H9 (cell line): ENCODE results near the gene MAGI1. TPM values are rescaled to one million over a fixed set of nuclear protein-coding genes. Genes with fewer than 3 reads are reported as not detected.

Experiments
- DNase-seq: peaks from one replicate; pipeline ENCODE4 v3.0.0-alpha.2; 2017
- H2AFZ ChIP-seq: one replicate; pipeline ENCODE4 v1.6.1; 2013; ENCODE audit warnings: mild to moderate bottlenecking, low read length, control low read depth, moderate library complexity
- H2AK5ac ChIP-seq: 2 replicates; pipeline ENCODE4 v1.6.1; 2013; ENCODE audit warnings: low read length, control low read depth, mixed read lengths; ENCODE audit not compliant: insufficient read length
- H2BK120ac ChIP-seq: one replicate; pipeline ENCODE4 v1.6.1; 2013; ENCODE audit warnings: low read depth, mild to moderate bottlenecking, low read length, control low read depth, inconsistent platforms; ENCODE audit not compliant: poor library complexity, severe bottlenecking
- H2BK12ac ChIP-seq: 2 replicates; pipeline ENCODE4 v1.6.1; 2013; ENCODE audit warnings: low read length, control low read depth, mixed read lengths, low read depth; ENCODE audit not compliant: insufficient read length
- H2BK15ac ChIP-seq: 2 replicates; pipeline ENCODE4 v1.6.1; 2013; ENCODE audit warnings: low read depth, low read length, control low read depth
- H2BK20ac ChIP-seq: one replicate; pipeline ENCODE4 v1.6.1; 2013; ENCODE audit warnings: low read depth, mild to moderate bottlenecking, low read length, control low read depth, inconsistent platforms; ENCODE audit not compliant: poor library complexity, severe bottlenecking
- H2BK5ac ChIP-seq: 2 replicates; pipeline ENCODE4 v1.6.1; 2013; ENCODE audit warnings: low read length, control low read depth, mixed read lengths; ENCODE audit not compliant: insufficient read length
- H3K14ac ChIP-seq: 2 replicates; pipeline ENCODE4 v1.6.1; 2013; ENCODE audit warnings: low read length, control low read depth; ENCODE audit not compliant: insufficient read depth
- H3K18ac ChIP-seq: 2 replicates; pipeline ENCODE4 v1.6.1; 2013; ENCODE audit warnings: low read depth, mild to moderate bottlenecking, mixed read lengths, low read length, control low read depth; ENCODE audit not compliant: insufficient read length
- H3K23ac ChIP-seq: 2 replicates; pipeline ENCODE4 v1.6.1; 2013; ENCODE audit warnings: low read length, control low read depth, mixed read lengths, low read depth; ENCODE audit not compliant: insufficient read length
- H3K23me2 ChIP-seq: 2 replicates; pipeline ENCODE4 v1.6.1; 2013; ENCODE audit warnings: low read depth, mild to moderate bottlenecking, mixed read lengths, low read length, control low read depth; ENCODE audit not compliant: insufficient read length, poor library complexity, severe bottlenecking
- H3K27ac ChIP-seq: 2 replicates; pipeline ENCODE4 v1.5.1; 2013; ENCODE audit warnings: low read length, control low read depth, mixed read lengths, low read depth; ENCODE audit not compliant: insufficient read length
- H3K27me3 ChIP-seq: 2 replicates; pipeline ENCODE4 v1.6.1; 2013; ENCODE audit warnings: low read length, control low read depth, inconsistent platforms; ENCODE audit not compliant: insufficient read depth
- H3K4ac ChIP-seq: 2 replicates; pipeline ENCODE4 v1.6.1; 2013; ENCODE audit warnings: low read depth, mild to moderate bottlenecking, control low read depth, inconsistent platforms, low read length, moderate library complexity
- H3K4me1 ChIP-seq: 2 replicates; pipeline ENCODE4 v1.6.1; 2013; ENCODE audit warnings: low read length, control low read depth, inconsistent platforms; ENCODE audit not compliant: insufficient read depth
- H3K4me2 ChIP-seq: 2 replicates; pipeline ENCODE4 v1.6.1; 2013; ENCODE audit warnings: low read length, control low read depth, mixed read lengths; ENCODE audit not compliant: insufficient read length, insufficient read depth
- H3K56ac ChIP-seq: 2 replicates; pipeline ENCODE4 v1.6.1; 2013; ENCODE audit warnings: low read depth, mild to moderate bottlenecking, mixed read lengths, low read length, control low read depth; ENCODE audit not compliant: insufficient read length
- H3K79me1 ChIP-seq: 2 replicates; pipeline ENCODE4 v1.6.1; 2013; ENCODE audit warnings: low read depth, mild to moderate bottlenecking, moderate library complexity, low read length, control low read depth, inconsistent platforms; ENCODE audit not compliant: insufficient read depth, poor library complexity, severe bottlenecking
- H3K79me2 ChIP-seq: 2 replicates; pipeline ENCODE4 v1.6.1; 2013; ENCODE audit warnings: low read length, control low read depth, inconsistent platforms; ENCODE audit not compliant: insufficient read depth
- H3K9ac ChIP-seq: 2 replicates; pipeline ENCODE4 v1.6.1; 2013; ENCODE audit warnings: low read length, control low read depth, mixed read lengths; ENCODE audit not compliant: insufficient read length; ENCODE audit errors: extremely low read depth
- H3K9me3 ChIP-seq: one replicate; pipeline ENCODE4 v1.6.1; 2013; ENCODE audit warnings: low read depth, low read length, inconsistent platforms; ENCODE audit not compliant: control insufficient read depth
- H3T11ph ChIP-seq: one replicate; pipeline ENCODE4 v1.6.1; 2013; ENCODE audit warnings: mild to moderate bottlenecking, low read length, control low read depth, inconsistent platforms
- H4K20me1 ChIP-seq: one replicate; pipeline ENCODE4 v1.6.1; 2013; ENCODE audit not compliant: control insufficient read depth, insufficient read length, insufficient read depth
- H4K5ac ChIP-seq: 2 replicates; pipeline ENCODE4 v1.6.1; 2013; ENCODE audit warnings: low read depth, mild to moderate bottlenecking, mixed read lengths, low read length, control low read depth; ENCODE audit not compliant: insufficient read length
- H4K8ac ChIP-seq: replicated peaks from 2 replicates; pipeline ENCODE4 v1.6.1; 2013; ENCODE audit warnings: low read length, control low read depth, mixed read lengths, low read depth; ENCODE audit not compliant: insufficient read length
- H4K91ac ChIP-seq: 2 replicates; pipeline ENCODE4 v1.6.1; 2013; ENCODE audit warnings: low read depth, mild to moderate bottlenecking, moderate library complexity, mixed read lengths, low read length, control low read depth; ENCODE audit not compliant: insufficient read length
- H3K27ac Mint-ChIP-seq, 3 experiments: 2 replicates in 2 of 3; 3 replicates in 1 of 3; pipeline ENCODE4 v1.8.0; 2020 to 2021; ENCODE audit warnings: mixed read lengths in 3 of 3, mild to moderate bottlenecking in 1 of 3, moderate library complexity in 1 of 3
- H3K27me3 Mint-ChIP-seq: 2 replicates; pipeline ENCODE4 v1.8.0; 2021; ENCODE audit warnings: low read depth, mild to moderate bottlenecking, moderate library complexity, mixed read lengths
- H3K36me3 Mint-ChIP-seq, 3 experiments: 2 replicates in 2 of 3; 3 replicates in 1 of 3; pipeline ENCODE4 v1.8.0; 2020 to 2021; ENCODE audit warnings: low read depth in 3 of 3, mixed read lengths in 3 of 3; ENCODE audit not compliant: insufficient read depth in 1 of 3
- H3K4me1 Mint-ChIP-seq, 2 experiments: 2 replicates each; pipeline ENCODE4 v1.8.0; 2020; ENCODE audit warnings: mixed read lengths in 2 of 2
- H3K4me3 Mint-ChIP-seq, 2 experiments: 2 replicates in 1 of 2; 3 replicates in 1 of 2; pipeline ENCODE4 v1.8.0; 2020 to 2021; ENCODE audit warnings: mild to moderate bottlenecking in 2 of 2, mixed read lengths in 2 of 2, moderate library complexity in 1 of 2
- H3K9me3 Mint-ChIP-seq, 2 experiments: 2 replicates in 1 of 2; 3 replicates in 1 of 2; pipeline ENCODE4 v1.8.0; 2020; ENCODE audit warnings: mild to moderate bottlenecking in 2 of 2, mixed read lengths in 2 of 2, moderate library complexity in 1 of 2
- CTCF ChIP-seq: fragments of 200-600 bp; sonication (generic); conservative IDR thresholded peaks from 3 replicates; pipeline ENCODE4 v1.8.0; 2021; ENCODE audit warnings: antibody characterized with exemption, mild to moderate bottlenecking
- WGBS: extraction: QIAGEN DNeasy Blood & Tissue Kit; methylation state at CpG from one replicate; pipeline ENCODE4 v1.1.7; 2013; ENCODE audit warnings: missing lambda C conversion rate, low lambda C conversion rate, mixed read lengths; ENCODE audit not compliant: insufficient read length; ENCODE audit errors: extremely low coverage; 5-methylcytosine and 5-hydroxymethylcytosine counted together
- total RNA-seq: library from RNA; stranded (reverse); gene quantifications from 2 replicates; pipeline ENCODE4 v1.2.1, GENCODE V29; 2021

MAGI1 gene
- total RNA-seq, 1 experiment from 2014 or later = 65.7 TPM

GRCh38 chr3:66052721-66053549 is 14.2 kb upstream of the MAGI1 start:
- no peak overlapping the region for H4K91ac ChIP-seq
- WGBS = no CpG with 5 or more reads among the region's 2 CpGs
- Mint-ChIP-seq H3K4me3 (no peak overlapping the region), H3K27ac (peak overlapping the region in 1 of 3 experiments; percentile 3; a peak in 2 of 7 replicates), H3K36me3 (peaks cover 0 to 14% (median 2%) of the 10 kb centered on the region in 3 experiments; a peak in 3 of 7 replicates), H3K27me3 (no peaks in the 10 kb centered on the region), H3K4me1 (peaks cover 34 to 40% of the 10 kb centered on the region in 2 experiments), H3K9me3 (peaks cover 2 to 10% of the 10 kb centered on the region in 2 experiments)
- no peaks in the 10 kb centered on the region for H4K20me1 ChIP-seq
- H3K4ac ChIP-seq = no peak overlapping the region
- H3K9me3 ChIP-seq = no peaks in the 10 kb centered on the region
- no peak overlapping the region for H3K23ac ChIP-seq
- no peak overlapping the region for H3K56ac ChIP-seq
- no peak overlapping the region for H3K4me2 ChIP-seq
- H3K79me1 ChIP-seq = no peaks in the 10 kb centered on the region
- no peak overlapping the region for H3K27ac ChIP-seq
- H3K27me3 ChIP-seq = no peaks in the 10 kb centered on the region
- H3T11ph ChIP-seq = no peak overlapping the region
- H3K23me2 ChIP-seq = no peaks in the 10 kb centered on the region
- DNase-seq = no peak
- no peak overlapping the region for H4K8ac ChIP-seq
- no peak overlapping the region for H2BK120ac ChIP-seq
- peaks cover 22% of the 10 kb centered on the region for H3K4me1 ChIP-seq
- no peak overlapping the region for H4K5ac ChIP-seq
- no peak overlapping the region for H2BK5ac ChIP-seq
- no peak overlapping the region for H2BK15ac ChIP-seq
- no peak overlapping the region for H2AFZ ChIP-seq
- H2BK20ac ChIP-seq = no peak overlapping the region
- H2AK5ac ChIP-seq = no peak overlapping the region
- H2BK12ac ChIP-seq = no peak overlapping the region
- H3K79me2 ChIP-seq = no peaks in the 10 kb centered on the region
- TF ChIP-seq CTCF = no peak
- H3K14ac ChIP-seq = no peak overlapping the region
- H3K18ac ChIP-seq = no peak overlapping the region
- H3K9ac ChIP-seq = no peak overlapping the region
